DOHH2 (cell line): ENCODE measurements around the gene CLEC2B.

Experiments used
- H3F3A ChIP-seq: fragments of 200-600 bp; sonication (generic), shearing (Covaris generic); 2 replicates; pipeline ENCODE4 v1.6.0; 2016; ENCODE audit warnings: antibody characterized with exemption, mild to moderate bottlenecking; ENCODE audit not compliant: control insufficient read depth, insufficient read depth
- H3K27ac ChIP-seq: fragments of 200-600 bp; sonication (generic); 2 replicates; pipeline ENCODE4 v1.5.1; 2014; ENCODE audit warnings: low read depth, mild to moderate bottlenecking, low read length, moderate library complexity
- H3K27me3 ChIP-seq: fragments of 200-600 bp; sonication (generic); 2 replicates; pipeline ENCODE4 v1.6.1; 2014; ENCODE audit warnings: mild to moderate bottlenecking, low read length, mixed read lengths; ENCODE audit not compliant: control insufficient read depth
- H3K36me3 ChIP-seq: fragments of 200-600 bp; sonication (generic); 2 replicates; pipeline ENCODE4 v1.6.1; 2014; ENCODE audit warnings: mild to moderate bottlenecking, low read length, moderate library complexity, mixed read lengths; ENCODE audit not compliant: control insufficient read depth
- H3K4me1 ChIP-seq: fragments of 200-600 bp; sonication (generic); 2 replicates; pipeline ENCODE4 v1.6.1; 2014; ENCODE audit warnings: mild to moderate bottlenecking, low read length, mixed read lengths; ENCODE audit not compliant: control insufficient read depth
- H3K4me2 ChIP-seq: fragments of 200-600 bp; sonication (generic); 2 replicates; pipeline ENCODE4 v1.6.0; 2014; ENCODE audit warnings: mild to moderate bottlenecking, low read length, moderate library complexity
- H3K4me3 ChIP-seq: fragments of 200-600 bp; sonication (generic); 2 replicates; pipeline ENCODE4 v1.5.1; 2014; ENCODE audit warnings: mild to moderate bottlenecking, low read length, mixed read lengths
- H3K79me2 ChIP-seq: fragments of 200-600 bp; sonication (generic); 2 replicates; pipeline ENCODE4 v1.6.1; 2014; ENCODE audit warnings: mild to moderate bottlenecking, low read length, mixed read lengths; ENCODE audit not compliant: control insufficient read depth
- H3K9me2 ChIP-seq: fragments of 200-600 bp; sonication (generic); replicated peaks from 2 replicates; pipeline ENCODE4 v1.6.1; 2014; ENCODE audit warnings: mild to moderate bottlenecking, low read length, mixed read lengths; ENCODE audit not compliant: control insufficient read depth
- H3K9me3 ChIP-seq: fragments of 200-600 bp; sonication (generic); 2 replicates; pipeline ENCODE4 v1.6.1; 2014; ENCODE audit warnings: antibody characterized with exemption, low read length, mixed read lengths; ENCODE audit not compliant: control insufficient read depth, insufficient read depth
- H4K20me1 ChIP-seq: fragments of 200-600 bp; sonication (generic); 2 replicates; pipeline ENCODE4 v1.6.0; 2014; ENCODE audit warnings: low read depth, mild to moderate bottlenecking, antibody characterized with exemption, low read length, moderate library complexity; ENCODE audit not compliant: control insufficient read depth, insufficient read depth
- CTCF ChIP-seq: fragments of 200-600 bp; sonication (generic); IDR thresholded peaks from one replicate; pipeline ENCODE4 v1.5.1; 2014; ENCODE audit warnings: antibody characterized with exemption, mild to moderate bottlenecking, low read depth, low read length; ENCODE audit not compliant: poor library complexity, severe bottlenecking
- EZH2phosphoT487 ChIP-seq: fragments of 200-600 bp; sonication (generic); IDR thresholded peaks from 2 replicates; pipeline ENCODE4 v1.6.1; 2017; ENCODE audit warnings: borderline replicate concordance, mild to moderate bottlenecking, antibody characterized with exemption, low read length, moderate library complexity, mixed read lengths

The CLEC2B gene

GRCh38 chr12:9829982-9830381, 39.2 kb downstream of the CLEC2B start:
- Histone ChIP-seq H3K9me2 (no peaks in the 10 kb centered on the region; the same call in 1 of the 2 replicates), H4K20me1 (no peaks in the 10 kb centered on the region), H3K79me2 (no peaks in the 10 kb centered on the region), H3K4me1 (no peaks in the 10 kb centered on the region), H3K27ac (no peak overlapping the region), H3F3A (no peaks in the 10 kb centered on the region), H3K27me3 (peaks cover 30% of the 10 kb centered on the region), H3K36me3 (no peaks in the 10 kb centered on the region), H3K9me3 (no peaks in the 10 kb centered on the region), H3K4me3 (no peak overlapping the region), H3K4me2 (no peak overlapping the region)
- TF ChIP-seq EZH2phosphoT487 (peak; percentile 66; the same call in 1 of the 2 replicates), CTCF (no peak)

- TF ChIP-seq EZH2phosphoT487 = no peak
- no peak for TF ChIP-seq CTCF
These were observed 39.7 kb downstream of the CLEC2B start for GRCh38 chr12:9829483-9829882.

GRCh38 chr12:9827209-9827888, 41.8 kb downstream of the CLEC2B start, which contains the start of gene KLRF1:
KLRF1 (plus strand) TSS chr12:9827481; CDS start chr12:9827545, 64 bp downstream.
- H3K4me3 ChIP-seq = no peak within 1 kb of the TSS
- no peaks in the 10 kb centered on the region for H3F3A ChIP-seq
- H3K4me1 ChIP-seq = no peaks in the 10 kb centered on the region
- H3K27ac ChIP-seq = no peak within 1 kb of the TSS
- peaks cover 25% of the 10 kb centered on the region for H3K27me3 ChIP-seq
- H3K9me2 ChIP-seq = no peaks in the 10 kb centered on the region
- no peak within 1 kb of the TSS for H3K4me2 ChIP-seq
- H3K36me3 ChIP-seq = no peaks in the 10 kb centered on the region
- H4K20me1 ChIP-seq = no peaks in the 10 kb centered on the region
- TF ChIP-seq EZH2phosphoT487 (no peak), CTCF (no peak)
- H3K79me2 ChIP-seq = no peaks in the 10 kb centered on the region
- no peaks in the 10 kb centered on the region for H3K9me3 ChIP-seq

More at GRCh38 chr12:9829483-9829882, 39.7 kb downstream of the CLEC2B start:
- Histone ChIP-seq H4K20me1 (no peaks in the 10 kb centered on the region), H3K27me3 (peaks cover 30% of the 10 kb centered on the region), H3K4me1 (no peaks in the 10 kb centered on the region), H3K79me2 (no peaks in the 10 kb centered on the region), H3K27ac (no peak overlapping the region), H3K4me3 (no peak overlapping the region), H3F3A (no peaks in the 10 kb centered on the region), H3K4me2 (no peak overlapping the region), H3K36me3 (no peaks in the 10 kb centered on the region), H3K9me3 (no peaks in the 10 kb centered on the region), H3K9me2 (no peaks in the 10 kb centered on the region; the same call in 1 of the 2 replicates)
